NCI-H1105 (cell line): ENCODE results near the gene ANKH.

Experiments
- DNase-seq: peaks from one replicate; lab custom pipeline; 2025; lab: John Stamatoyannopoulos, UW

Gene ANKH

GRCh38 chr5:14713476-14714390, 157.8 kb downstream of the ANKH start:
- no peak for DNase-seq

- no peak for DNase-seq
Observed at GRCh38 chr5:14712666-14713065, 158.9 kb downstream of the ANKH start.

GRCh38 chr5:14712131-14712530, 159.4 kb downstream of the ANKH start:
- DNase-seq = no peak

GRCh38 chr5:14710313-14710994, 161.1 kb downstream of the ANKH start:
- DNase-seq = no peak

GRCh38 chr5:14708551-14708950, 163.0 kb downstream of the ANKH start:
- no peak for DNase-seq

GRCh38 chr5:14707811-14708390, 163.7 kb downstream of the ANKH start:
- no peak for DNase-seq

- DNase-seq = no peak
Observed at GRCh38 chr5:14706615-14707021, 165.0 kb downstream of the ANKH start.

- DNase-seq = no peak
Observed at GRCh38 chr5:14705556-14705955, 166.0 kb downstream of the ANKH start.

GRCh38 chr5:14702238-14702839, 169.2 kb downstream of the ANKH start:
- no peak for DNase-seq

- no peak for DNase-seq
Observed at GRCh38 chr5:14701556-14701955, 170.0 kb downstream of the ANKH start.

GRCh38 chr5:14700478-14701436, 170.8 kb downstream of the ANKH start:
- DNase-seq = no peak

GRCh38 chr5:14699807-14700400, 171.7 kb downstream of the ANKH start:
- no peak for DNase-seq

GRCh38 chr5:14699159-14699558, 172.4 kb downstream of the ANKH start:
- no peak for DNase-seq

- DNase-seq = no peak
Observed at GRCh38 chr5:14698495-14698894, 173.1 kb downstream of the ANKH start.

GRCh38 chr5:14696851-14697250, 174.7 kb downstream of the ANKH start:
- no peak for DNase-seq

GRCh38 chr5:14696057-14696456, 175.5 kb downstream of the ANKH start:
- DNase-seq = no peak

- DNase-seq = no peak
Observed at GRCh38 chr5:14695152-14695551, 176.4 kb downstream of the ANKH start.

- DNase-seq = no peak
Observed at GRCh38 chr5:14693070-14693469, 178.5 kb downstream of the ANKH start.

- DNase-seq = no peak
Observed at GRCh38 chr5:14687023-14687665, 184.4 kb downstream of the ANKH start.

GRCh38 chr5:14686517-14686916, 185.1 kb downstream of the ANKH start:
- no peak for DNase-seq
